HK-2 (cell line): ENCODE data around the gene ABCC3.
"Not testable (repeated sequence)": the region's sequence is repeated elsewhere in the genome, so short reads cannot be mapped to it uniquely, and the experiment has no call there.

ENCODE experiments used
- DNase-seq: peaks from one replicate; pipeline ENCODE4 v3.0.0-alpha.2; 2018; ENCODE audit not compliant: unreplicated experiment

Gene ABCC3

GRCh38 chr17:50707289-50708049 lies 72.8 kb downstream of the ABCC3 start, which contains the start of gene ANKRD40:
Gene ANKRD40, minus strand, starts transcription at chr17:50707914. Its CDS starts 260 bp downstream, at chr17:50707654.
- peak; percentile 90 for DNase-seq

DNA sequence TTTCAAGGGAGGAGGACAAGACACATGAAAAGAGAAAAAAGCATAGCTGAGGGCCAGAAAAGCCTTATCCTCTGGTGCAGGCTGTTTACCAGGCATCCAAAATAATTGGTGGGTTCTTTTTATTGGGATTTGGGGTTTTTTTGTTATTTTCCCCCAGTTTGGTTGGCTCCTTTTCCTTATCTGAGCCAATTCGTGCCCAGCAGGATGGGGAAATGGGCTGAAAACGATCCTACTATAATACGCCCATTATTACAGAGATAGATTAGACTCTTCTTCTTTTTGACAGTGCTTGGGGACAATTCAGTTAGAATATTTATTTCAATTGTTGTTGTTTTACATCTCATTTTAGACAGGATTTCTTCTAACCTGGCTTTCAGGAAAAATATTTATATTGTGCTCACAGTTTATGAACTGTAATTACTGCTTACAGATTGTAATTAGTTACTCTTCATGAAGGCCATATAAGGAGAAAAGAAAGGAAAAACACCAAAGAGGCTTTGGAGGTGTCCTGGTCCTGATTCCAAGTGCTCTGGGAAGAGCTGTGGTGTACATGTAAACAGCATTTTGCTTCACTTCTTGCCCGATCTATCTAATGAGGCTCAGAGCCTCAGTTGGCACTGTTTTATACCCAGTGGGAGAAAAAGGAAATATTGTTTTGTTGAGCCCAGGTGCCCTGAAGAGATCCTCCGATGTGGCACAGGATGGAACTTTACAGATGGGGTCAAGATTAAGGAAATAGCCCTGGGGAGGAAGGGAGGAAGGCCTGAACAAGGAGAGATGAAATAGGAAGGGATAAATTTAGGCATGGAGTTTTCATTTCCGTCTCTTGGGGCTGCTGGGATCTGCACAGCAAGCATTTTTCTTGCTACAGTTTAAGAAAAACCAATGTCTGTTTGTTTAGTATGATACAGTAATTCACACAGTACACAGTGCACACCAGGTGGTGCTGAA lies 73.6 kb downstream of the ABCC3 start:
- DNase-seq: no peak

GRCh38 chr17:50709053-50709452 lies 74.4 kb downstream of the ABCC3 start:
- DNase-seq: not testable (repeated sequence)

GRCh38 chr17:50710025-50710424 lies 75.3 kb downstream of the ABCC3 start:
- no peak for DNase-seq

- no peak for DNase-seq
Measured at GRCh38 chr17:50710650-50711049, 76.0 kb downstream of the ABCC3 start.

GRCh38 chr17:50712641-50713040 lies 78.0 kb downstream of the ABCC3 start:
- DNase-seq: no peak

GRCh38 chr17:50715471-50715870 lies 80.8 kb downstream of the ABCC3 start:
- DNase-seq: no peak

DNA sequence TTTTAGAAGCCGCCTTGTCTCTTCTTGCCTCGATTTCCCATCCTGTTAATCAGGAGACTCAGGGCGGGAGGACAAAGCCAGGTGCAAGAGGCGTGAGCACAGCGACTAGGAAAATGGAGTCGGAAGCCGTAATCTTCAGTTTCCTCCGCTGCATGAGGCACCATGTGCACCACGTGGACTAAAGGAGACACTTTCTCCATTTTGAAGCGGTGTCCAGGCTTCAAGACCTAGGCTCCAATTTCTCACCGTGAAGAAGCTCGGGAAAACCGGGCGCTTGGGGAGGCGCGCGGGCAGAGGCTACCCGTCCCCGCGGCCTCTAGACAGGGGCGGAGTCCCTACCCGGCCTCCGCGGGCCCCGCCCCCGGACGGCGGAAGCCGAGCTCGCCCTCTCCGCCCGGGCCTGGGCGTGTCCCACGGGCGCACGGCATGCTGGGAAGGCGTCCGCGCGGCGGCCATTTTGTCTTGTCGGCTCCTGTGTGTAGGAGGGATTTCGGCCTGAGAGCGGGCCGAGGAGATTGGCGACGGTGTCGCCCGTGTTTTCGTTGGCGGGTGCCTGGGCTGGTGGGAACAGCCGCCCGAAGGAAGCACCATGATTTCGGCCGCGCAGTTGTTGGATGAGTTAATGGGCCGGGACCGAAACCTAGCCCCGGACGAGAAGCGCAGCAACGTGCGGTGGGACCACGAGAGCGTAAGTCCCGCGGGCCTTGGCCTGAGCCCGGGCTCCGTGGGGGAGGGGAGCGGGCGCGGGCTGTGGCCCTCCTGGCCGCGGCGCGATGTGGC lies 84.7 kb downstream of the ABCC3 start, which contains the start of gene LUC7L3:
Gene LUC7L3 (plus strand): TSS at position 460 of the 780 bp plus-strand sequence. CDS start 130 bp downstream, at position 590.
- peak; percentile 95 for DNase-seq

- no peak for DNase-seq
Measured at GRCh38 chr17:50719924-50720794, 85.5 kb downstream of the ABCC3 start.

DNA sequence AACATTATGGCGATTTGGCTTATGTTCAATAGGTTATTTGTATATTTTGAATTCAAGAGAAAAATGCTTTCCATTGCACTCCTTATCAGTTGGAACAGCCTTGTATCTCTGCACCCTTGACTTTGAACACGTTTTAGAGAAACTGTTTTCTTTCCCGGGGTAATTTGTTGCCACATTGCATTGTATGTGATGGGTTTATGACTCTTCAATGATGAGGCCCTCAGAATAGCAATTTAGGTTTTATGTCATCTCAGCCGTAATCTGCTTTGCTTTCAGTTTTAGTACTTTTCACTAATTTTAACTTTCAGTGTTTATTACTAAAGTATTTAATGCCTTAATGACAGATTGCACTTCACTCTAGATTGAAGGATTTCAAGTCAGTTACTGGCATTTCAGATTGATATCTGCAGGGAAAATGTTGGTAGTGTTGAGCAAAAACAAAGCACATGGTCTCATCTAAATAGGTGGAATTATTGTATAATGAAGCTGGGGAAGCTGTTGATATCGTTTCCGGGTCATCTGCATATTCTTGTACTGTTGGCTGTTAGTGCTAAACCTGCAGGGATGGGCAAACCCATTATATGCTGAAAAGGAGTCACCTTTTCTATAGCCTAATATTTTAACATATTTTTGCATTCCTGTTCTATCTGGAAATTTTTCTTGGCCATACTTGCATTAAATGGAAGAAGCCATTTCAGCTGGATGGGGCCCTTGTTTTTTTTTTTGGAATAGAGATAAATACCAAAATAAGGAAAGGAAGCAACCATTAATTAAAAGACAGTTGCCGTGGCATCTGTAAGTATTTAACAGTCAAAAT lies 86.7 kb downstream of the ABCC3 start:
- no peak for DNase-seq

GRCh38 chr17:50722746-50723145 lies 88.1 kb downstream of the ABCC3 start:
- no peak for DNase-seq

- not testable (repeated sequence) for DNase-seq
Measured at GRCh38 chr17:50724622-50725021, 89.9 kb downstream of the ABCC3 start.

DNA sequence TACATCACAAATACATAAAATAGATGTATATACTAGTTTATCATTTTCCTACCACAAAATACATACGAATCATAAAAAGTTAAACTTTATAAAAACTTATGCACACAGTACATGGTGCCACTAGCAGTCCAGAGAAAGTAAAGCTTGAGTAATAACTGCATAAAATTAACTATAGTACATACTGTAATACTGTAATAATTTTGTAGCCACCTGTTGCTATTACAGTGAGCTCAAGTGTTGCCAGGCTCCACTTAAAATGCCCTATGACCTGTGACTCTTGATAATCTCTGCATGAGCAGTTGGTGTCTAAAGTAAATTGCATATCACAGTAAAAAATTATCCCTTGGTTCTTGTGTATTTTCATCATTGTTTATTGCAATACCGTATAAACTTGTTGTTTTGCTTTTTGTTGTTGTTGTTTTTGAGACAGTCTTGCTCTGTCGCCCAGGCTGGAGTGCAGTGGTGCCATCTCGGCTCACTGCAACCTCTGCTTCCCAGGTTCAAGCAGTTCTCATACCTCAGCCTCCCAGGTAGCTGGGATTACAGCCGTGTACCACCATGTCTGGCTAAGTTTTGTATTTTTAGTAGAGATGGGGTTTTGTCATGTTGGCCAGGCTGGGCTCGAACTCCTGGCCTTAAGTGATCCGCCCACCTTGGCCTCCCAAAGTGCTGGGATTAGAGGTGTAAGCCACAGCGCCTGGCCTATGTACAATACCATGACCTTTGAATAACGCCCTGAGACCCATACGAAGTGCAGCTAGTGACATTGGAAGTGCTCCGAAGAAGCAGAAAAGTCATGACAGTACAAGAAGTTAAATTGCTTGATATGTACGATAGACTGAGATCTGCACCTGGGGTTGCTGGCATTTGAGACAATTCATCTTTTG lies 91.3 kb downstream of the ABCC3 start:
- no peak for DNase-seq

GRCh38 chr17:50728112-50728429 lies 93.4 kb downstream of the ABCC3 start:
- DNase-seq: no peak

DNA sequence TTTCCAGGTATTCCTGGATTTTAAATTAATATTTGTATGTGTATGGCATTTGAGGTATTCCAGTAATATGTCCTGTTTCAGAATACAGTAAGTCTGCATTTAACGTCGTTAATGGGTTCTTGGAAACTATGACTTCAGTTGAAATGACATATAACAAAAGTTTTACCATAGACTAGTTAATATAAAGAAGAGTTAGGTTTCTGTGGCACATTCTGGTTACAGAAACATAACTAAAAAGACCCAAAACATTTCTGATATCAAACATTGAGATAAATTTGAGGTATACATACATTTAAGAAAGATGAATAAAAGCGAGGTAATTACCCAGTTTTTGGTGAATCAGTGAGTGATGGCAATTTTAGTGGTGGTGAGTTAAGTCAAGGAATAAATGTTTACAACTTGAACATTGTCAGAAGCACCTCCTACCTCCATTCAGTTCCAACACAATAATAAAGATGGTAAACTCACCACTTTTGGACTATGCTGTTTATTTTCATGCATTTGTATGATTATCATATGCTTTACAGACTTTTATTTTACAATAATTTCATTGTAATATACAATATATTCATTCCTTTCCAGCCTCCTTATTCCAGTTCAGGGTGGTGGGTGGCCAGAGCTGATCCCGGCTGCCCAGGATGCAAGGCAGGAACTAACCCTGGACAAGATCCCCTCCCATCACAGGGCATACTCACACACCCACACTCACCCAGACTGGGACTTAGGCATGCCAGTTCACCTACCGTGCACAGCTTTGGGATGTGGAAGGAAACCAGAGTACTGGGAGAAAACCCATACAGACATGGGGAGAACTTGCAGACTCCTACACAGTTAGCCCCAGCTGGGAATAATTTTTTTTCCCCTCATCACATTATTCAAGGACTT lies 94.4 kb downstream of the ABCC3 start:
- no peak for DNase-seq

DNA sequence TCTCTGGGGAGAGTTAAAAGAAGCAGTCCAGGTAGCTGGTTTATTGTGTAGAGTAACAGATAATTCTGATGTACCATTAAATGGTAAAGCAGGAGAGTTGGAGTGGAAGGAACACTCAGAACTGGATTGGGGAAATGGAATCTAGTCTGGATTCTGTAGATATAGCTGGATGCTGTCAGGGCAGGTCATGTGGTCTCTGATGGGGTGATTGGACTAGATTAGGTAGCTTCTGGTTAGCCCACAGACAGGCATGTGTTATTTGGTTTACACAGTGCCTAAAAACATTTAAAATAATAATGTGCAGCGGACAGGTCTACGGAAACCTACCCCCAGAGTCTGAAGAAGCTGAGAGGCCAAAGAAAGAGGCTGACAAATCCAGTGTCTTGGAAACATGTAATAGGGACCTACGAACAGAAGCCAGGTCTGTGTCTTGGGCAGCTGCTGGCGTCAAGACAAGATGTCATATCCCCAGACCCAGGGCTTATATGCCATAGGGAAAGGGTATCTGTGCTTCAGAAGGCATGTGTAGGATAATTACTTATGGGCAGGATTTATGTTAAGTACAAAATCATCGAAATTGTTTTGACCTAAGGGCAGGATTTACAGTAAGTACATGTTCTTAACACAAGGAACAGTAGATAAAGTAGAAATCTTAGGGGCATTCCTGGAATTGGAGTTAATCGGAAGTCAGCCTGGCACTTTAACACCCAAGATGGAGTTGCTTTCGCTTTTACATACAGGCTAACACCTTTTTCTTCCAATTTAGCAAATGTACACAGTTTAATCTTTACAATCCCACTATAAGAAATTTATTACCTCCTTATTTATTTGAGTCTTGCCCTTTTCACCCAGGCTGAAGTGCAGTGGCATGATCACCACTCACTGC lies 97.1 kb downstream of the ABCC3 start:
- DNase-seq: no peak

GRCh38 chr17:50735287-50735686 lies 100.6 kb downstream of the ABCC3 start:
- DNase-seq: no peak
